Measurements from ENCODE around the gene CBX8.

DNA sequence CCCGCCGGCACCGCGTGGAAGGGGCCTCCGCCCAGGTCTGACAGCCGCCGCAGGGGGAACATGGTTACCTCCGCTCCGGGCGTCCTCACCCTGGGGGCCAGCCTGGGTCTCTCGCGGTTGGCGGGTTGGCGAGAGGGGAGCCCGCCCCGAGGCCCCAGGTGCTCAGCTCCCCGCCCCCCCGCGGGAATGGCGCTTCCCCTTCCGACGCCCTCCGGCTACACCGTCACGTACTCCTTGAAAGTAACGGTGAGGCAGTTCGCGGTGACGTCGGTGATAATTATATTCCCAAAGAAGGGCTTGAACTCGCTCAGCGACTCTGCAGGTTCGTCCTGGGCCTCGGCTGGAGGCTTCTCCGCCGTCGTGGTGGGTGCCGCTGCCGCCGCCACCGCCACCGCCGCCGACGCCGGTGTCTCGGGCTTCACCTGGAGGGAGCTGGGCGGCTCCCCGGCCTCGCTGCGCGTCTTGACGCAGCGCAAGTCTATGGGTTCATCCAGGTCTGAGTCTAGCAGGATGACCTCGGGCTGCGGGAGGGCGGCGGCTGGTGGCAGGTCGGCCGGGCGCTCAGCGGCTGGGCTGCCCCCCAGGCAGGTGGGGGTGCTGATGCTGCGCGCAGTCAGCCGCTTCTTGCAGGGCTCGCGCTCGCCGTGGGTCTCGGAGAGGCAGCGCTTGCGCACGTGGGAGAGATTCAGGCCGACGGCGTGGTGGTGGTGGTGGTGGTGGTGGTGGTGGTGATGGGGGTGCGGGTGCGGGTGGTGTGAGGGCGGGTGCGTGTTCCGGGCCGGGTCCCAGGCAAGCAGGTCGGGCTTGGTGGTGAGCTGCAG is 37.1 kb upstream of the CBX8 start:
- TF ChIP-seq, protein P1, sequence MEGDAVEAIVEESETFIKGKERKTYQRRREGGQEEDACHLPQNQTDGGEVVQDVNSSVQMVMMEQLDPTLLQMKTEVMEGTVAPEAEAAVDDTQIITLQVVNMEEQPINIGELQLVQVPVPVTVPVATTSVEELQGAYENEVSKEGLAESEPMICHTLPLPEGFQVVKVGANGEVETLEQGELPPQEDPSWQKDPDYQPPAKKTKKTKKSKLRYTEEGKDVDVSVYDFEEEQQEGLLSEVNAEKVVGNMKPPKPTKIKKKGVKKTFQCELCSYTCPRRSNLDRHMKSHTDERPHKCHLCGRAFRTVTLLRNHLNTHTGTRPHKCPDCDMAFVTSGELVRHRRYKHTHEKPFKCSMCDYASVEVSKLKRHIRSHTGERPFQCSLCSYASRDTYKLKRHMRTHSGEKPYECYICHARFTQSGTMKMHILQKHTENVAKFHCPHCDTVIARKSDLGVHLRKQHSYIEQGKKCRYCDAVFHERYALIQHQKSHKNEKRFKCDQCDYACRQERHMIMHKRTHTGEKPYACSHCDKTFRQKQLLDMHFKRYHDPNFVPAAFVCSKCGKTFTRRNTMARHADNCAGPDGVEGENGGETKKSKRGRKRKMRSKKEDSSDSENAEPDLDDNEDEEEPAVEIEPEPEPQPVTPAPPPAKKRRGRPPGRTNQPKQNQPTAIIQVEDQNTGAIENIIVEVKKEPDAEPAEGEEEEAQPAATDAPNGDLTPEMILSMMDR (IDR thresholded peaks at IDR 0.05 in 8 of 11, conservative IDR thresholded peaks at IDR 0.05 in 3 of 11): no peak
- TF ChIP-seq POLR2AphosphoS5 (IDR thresholded peaks at IDR 0.05) (peak in 2 of 3 donors; percentile 33 to 59), POLR2A (IDR thresholded peaks at IDR 0.05) (no peak)

Measured in spleen (tissue), 7 donors.